ENCODE results near the gene DCP1B. TPM values are rescaled to one million over a fixed set of nuclear protein-coding genes. Genes with fewer than 3 reads are reported as not detected.

Gene DCP1B
- total RNA-seq (2022; extraction: Qiagen RNA extraction; ENCODE audit: low read depth), result 7.0 to 8.8 TPM (median 7.7 TPM) in 5 replicates

DNA sequence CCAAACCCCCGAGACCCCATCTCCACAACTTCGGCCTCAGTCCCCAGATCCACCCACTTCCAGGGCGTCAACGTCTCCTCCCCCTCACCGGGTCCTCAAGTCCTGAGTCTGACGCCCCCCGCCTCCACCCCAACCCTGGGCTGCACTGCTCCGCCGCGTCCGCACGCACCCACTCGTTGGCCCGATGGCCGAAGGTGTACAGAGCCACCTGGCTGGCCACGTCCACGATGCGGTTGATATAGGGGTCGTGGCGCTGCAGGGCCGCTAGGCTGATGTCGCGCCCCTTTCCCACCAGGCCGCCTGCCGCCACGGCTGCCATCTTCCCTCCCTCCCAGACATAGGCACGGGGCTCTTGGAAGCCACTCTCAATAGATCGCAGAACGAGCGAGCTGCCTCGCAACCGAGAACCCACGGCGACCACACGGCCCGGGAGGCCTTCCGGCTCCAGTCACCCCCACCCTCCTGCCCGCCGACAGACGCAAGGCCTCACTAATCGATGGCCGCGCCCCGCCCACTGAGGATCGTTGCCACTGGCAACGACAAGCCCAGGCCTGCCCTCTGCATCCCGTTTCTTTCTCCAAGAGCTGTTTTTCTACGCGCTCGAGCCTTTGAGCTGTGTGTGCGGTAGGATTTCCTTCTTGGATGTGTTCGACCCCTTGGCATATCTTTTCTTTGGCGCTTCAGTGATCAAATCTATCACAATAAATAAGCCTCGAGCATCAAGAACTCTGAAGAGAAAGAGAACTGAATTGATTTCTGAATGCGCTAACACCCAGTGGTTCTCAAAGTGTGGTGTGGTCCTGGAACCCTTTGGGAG is at the start of gene DCP1B:
Gene DCP1B, minus strand, starts transcription at position 345 of the 817 bp plus-strand sequence. Its CDS starts 26 bp downstream, at position 319.

GRCh38 chr12:2052826-2053678 is 48.8 kb upstream of the DCP1B start, which contains the start of gene CACNA1C:
Gene CACNA1C, plus strand, starts transcription at chr12:2052987. Its CDS starts 576 bp downstream, at chr12:2053563.

DNA sequence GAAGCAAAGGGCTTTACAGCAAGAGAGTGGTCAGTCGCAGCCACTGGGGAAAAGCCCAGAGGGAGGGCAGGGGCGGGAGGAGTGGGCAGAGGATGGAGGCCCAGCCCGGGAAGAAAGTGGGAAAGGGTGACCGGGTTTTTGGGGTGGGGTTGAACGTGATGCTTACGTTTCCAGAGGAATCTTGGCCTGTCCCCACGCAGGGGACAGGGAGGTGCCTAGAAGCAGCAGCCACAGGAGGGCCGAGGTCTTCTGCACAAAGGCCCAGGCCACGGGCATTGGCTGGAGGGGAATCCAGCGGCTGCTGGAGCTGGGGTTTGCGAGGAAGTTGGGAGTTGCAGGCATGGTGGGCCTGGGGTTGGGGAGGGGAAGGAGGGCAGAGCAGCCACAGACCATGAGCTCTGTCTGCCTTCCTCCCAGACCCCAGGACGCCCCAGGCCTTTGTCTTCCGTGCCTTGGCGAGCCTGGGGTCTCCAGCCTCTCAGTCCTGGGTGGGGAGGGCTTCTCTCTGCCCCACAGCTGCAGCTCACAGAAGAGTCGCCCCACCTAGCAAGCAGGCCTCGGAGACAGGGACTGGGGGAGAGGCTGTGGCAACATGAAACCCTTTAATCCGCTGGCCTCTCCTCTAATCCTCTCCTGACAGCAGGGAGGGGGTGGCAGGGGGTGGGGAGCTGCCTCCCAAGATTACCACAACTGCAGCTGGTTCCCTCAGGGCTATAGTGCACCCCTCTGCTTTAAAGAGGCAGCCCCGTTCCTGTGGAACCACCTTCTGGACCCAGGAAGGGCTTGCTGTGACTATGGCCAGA is 86.0 kb downstream of the DCP1B start, which contains the start of gene CACNA2D4:
Gene CACNA2D4, minus strand, starts transcription at position 572 of the 803 bp plus-strand sequence. Its CDS starts 179 bp downstream, at position 393.

Other genes with a start within 250 kb of the DCP1B start
- gene LRTM2, start 183.9 kb downstream of the DCP1B start, total RNA-seq (2022; extraction: Qiagen RNA extraction; ENCODE audit: low read depth), result 0.03 to 0.05 TPM in 2 of 5 replicates, not detected in the others
- gene CACNA2D4, start 85.8 kb downstream of the DCP1B start, total RNA-seq (2022; extraction: Qiagen RNA extraction; ENCODE audit: low read depth), result not detected in 5 replicates
- 0.03 to 0.05 TPM (median 0.03 TPM) in 3 of 5 replicates, not detected in the others for gene CACNA1C, start 48.5 kb upstream of the DCP1B start, total RNA-seq (2022; extraction: Qiagen RNA extraction; ENCODE audit: low read depth)